Activated B cell treated with CpG ODN at 0.5 μM for 24 hours (primary cell): Measurements from ENCODE around the gene TBR1. TPM values are rescaled to one million over a fixed set of nuclear protein-coding genes. Genes with fewer than 3 reads are reported as not detected.

Experiments
- ATAC-seq: fragments of 200-7000 bp; cut with Tn5 transposase; one replicate; pipeline ENCODE4 v1.10.0; 2021; ENCODE audit warnings: low read depth, mild to moderate bottlenecking, moderate library complexity
- CTCF ChIA-PET: fragments of 350-600 bp; sonication (Branson Sonifier 250); formaldehyde crosslinking; loops from one replicate; lab custom pipeline; 2021; ENCODE audit warnings: antibody characterized with exemption; lab: Charles Lee
- POLR2A ChIA-PET: fragments of 350-600 bp; sonication (Branson Sonifier 250); formaldehyde crosslinking; loops from one replicate; lab custom pipeline; 2021; ENCODE audit warnings: antibody characterized with exemption; lab: Charles Lee
- DNase-seq: peaks from one replicate; pipeline ENCODE4 v3.0.0; 2022
- H3K27ac Mint-ChIP-seq: one replicate; pipeline ENCODE4 v1.8.0; 2020; ENCODE audit warnings: mixed read lengths
- H3K27me3 Mint-ChIP-seq: one replicate; pipeline ENCODE4 v1.8.0; 2021; ENCODE audit warnings: mixed read lengths
- H3K36me3 Mint-ChIP-seq: one replicate; pipeline ENCODE4 v1.8.0; 2021; ENCODE audit warnings: low read depth, mixed read lengths
- H3K4me1 Mint-ChIP-seq: one replicate; pipeline ENCODE4 v1.8.0; 2021; ENCODE audit warnings: mixed read lengths
- H3K4me3 Mint-ChIP-seq: one replicate; pipeline ENCODE4 v1.8.0; 2020; ENCODE audit warnings: mild to moderate bottlenecking, mixed read lengths
- H3K9me3 Mint-ChIP-seq: one replicate; pipeline ENCODE4 v1.8.0; 2020; ENCODE audit warnings: mixed read lengths
- intact Hi-C: fragments of 100-400 bp; cut with micrococcal nuclease; formaldehyde crosslinking; loops from one replicate; pipeline ENCODE4 v1.15.1; 2024
- total RNA-seq: library from RNA; stranded (reverse); gene quantifications from 2 replicates; pipeline ENCODE4 v1.2.3, GENCODE V29; 2022
- TF ChIP-seq, protein P1 (sequence below): fragments of 200-600 bp; IDR thresholded peaks from one replicate; pipeline ENCODE4 v1.8.0; 2022; ENCODE audit warnings: antibody characterized with exemption, mild to moderate bottlenecking

The TBR1 gene
- total RNA-seq, 1 donor from 2014 or later = 0.02 TPM

GRCh38 chr2:161438598-161438997, 22.5 kb downstream of the TBR1 start:
- POLR2A ChIA-PET = no interaction called here
- DNase-seq (no peak), ATAC-seq (no peak)
- H3K4me3 Mint-ChIP-seq = no peak overlapping the region
- H3K9me3 Mint-ChIP-seq = peaks cover 4% of the 10 kb centered on the region
- intact Hi-C loops = no loop called here
- no peaks in the 10 kb centered on the region for H3K4me1 Mint-ChIP-seq
- H3K27me3 Mint-ChIP-seq = peaks cover 34% of the 10 kb centered on the region
- CTCF ChIA-PET = no interaction called here
- no peak overlapping the region for H3K27ac Mint-ChIP-seq
- no peaks in the 10 kb centered on the region for H3K36me3 Mint-ChIP-seq
- TF ChIP-seq, protein P1, sequence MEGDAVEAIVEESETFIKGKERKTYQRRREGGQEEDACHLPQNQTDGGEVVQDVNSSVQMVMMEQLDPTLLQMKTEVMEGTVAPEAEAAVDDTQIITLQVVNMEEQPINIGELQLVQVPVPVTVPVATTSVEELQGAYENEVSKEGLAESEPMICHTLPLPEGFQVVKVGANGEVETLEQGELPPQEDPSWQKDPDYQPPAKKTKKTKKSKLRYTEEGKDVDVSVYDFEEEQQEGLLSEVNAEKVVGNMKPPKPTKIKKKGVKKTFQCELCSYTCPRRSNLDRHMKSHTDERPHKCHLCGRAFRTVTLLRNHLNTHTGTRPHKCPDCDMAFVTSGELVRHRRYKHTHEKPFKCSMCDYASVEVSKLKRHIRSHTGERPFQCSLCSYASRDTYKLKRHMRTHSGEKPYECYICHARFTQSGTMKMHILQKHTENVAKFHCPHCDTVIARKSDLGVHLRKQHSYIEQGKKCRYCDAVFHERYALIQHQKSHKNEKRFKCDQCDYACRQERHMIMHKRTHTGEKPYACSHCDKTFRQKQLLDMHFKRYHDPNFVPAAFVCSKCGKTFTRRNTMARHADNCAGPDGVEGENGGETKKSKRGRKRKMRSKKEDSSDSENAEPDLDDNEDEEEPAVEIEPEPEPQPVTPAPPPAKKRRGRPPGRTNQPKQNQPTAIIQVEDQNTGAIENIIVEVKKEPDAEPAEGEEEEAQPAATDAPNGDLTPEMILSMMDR = no peak

GRCh38 chr2:161445097-161445496, 29.0 kb downstream of the TBR1 start:
- no peaks in the 10 kb centered on the region for H3K4me1 Mint-ChIP-seq
- DNase-seq = no peak
- peaks cover 16% of the 10 kb centered on the region for H3K27me3 Mint-ChIP-seq
- CTCF ChIA-PET = no interaction called here
- H3K9me3 Mint-ChIP-seq = no peaks in the 10 kb centered on the region
- TF ChIP-seq, protein P1 = no peak
- H3K27ac Mint-ChIP-seq = no peak overlapping the region
- no peak overlapping the region for H3K4me3 Mint-ChIP-seq
- no peak for ATAC-seq
- POLR2A ChIA-PET = no interaction called here
- no peaks in the 10 kb centered on the region for H3K36me3 Mint-ChIP-seq
- intact Hi-C loops = no loop called here

DNA sequence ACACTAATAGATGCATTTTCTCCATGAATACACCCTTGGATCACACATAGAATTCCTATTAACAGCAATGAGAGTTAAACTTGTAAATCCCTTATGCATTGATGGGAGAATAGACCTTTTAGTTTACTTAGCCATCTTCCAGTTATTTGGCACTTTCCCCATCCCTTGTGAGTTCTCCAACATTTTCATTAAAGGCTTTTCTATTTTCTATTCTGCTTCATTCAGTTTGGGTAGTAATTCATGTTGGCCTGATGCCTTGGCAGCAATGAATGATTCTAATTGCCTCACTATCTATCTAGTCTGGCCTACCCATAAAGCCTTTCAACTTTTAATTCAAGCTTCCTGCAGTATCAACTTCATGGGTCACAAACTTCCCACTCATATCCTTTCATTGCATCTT, 32.3 kb downstream of the TBR1 start:
- Mint-ChIP-seq H3K27me3 (peaks cover 5% of the 10 kb centered on the region), H3K27ac (no peak overlapping the region), H3K36me3 (no peaks in the 10 kb centered on the region), H3K4me1 (no peaks in the 10 kb centered on the region), H3K9me3 (no peaks in the 10 kb centered on the region), H3K4me3 (no peak overlapping the region)
- ATAC-seq (no peak), DNase-seq (no peak)
- intact Hi-C loops = no loop called here
- TF ChIP-seq, protein P1 = no peak
- CTCF ChIA-PET = no interaction called here
- POLR2A ChIA-PET = no interaction called here

DNA sequence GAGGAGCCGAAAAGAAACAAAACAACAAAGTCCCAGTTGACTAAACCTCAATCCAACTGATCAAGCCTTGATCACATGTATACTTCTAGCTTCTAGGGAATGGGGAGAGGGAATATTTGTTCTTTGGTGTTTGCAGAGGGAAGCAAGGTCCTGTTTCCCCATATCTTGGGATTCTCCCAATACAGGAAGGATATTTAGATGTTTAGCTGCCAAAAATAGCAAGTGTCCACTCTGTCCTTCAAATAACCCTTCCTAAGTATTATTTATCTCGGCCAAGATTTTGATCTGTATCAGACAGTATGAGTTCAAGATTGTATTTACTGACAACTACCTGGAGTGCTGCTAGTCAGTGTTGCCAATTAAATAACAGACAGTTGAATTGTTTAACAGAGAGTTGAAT, 55.5 kb downstream of the TBR1 start:
- Mint-ChIP-seq H3K4me3 (no peak overlapping the region), H3K36me3 (no peaks in the 10 kb centered on the region), H3K4me1 (no peaks in the 10 kb centered on the region), H3K9me3 (no peaks in the 10 kb centered on the region), H3K27me3 (peaks cover 2% of the 10 kb centered on the region), H3K27ac (no peak overlapping the region)
- no peak for ATAC-seq
- DNase-seq = no peak
- intact Hi-C loops = no loop called here
- TF ChIP-seq, protein P1 = no peak
- ChIA-PET CTCF (no interaction called here), POLR2A (no interaction called here)

GRCh38 chr2:161474920-161475319, 58.8 kb downstream of the TBR1 start:
- ChIA-PET POLR2A (no interaction called here), CTCF (no interaction called here)
- ATAC-seq (no peak), DNase-seq (no peak)
- no peaks in the 10 kb centered on the region for H3K36me3 Mint-ChIP-seq
- intact Hi-C loops = no loop called here
- no peak overlapping the region for H3K27ac Mint-ChIP-seq
- no peak overlapping the region for H3K4me3 Mint-ChIP-seq
- no peaks in the 10 kb centered on the region for H3K4me1 Mint-ChIP-seq
- TF ChIP-seq, protein P1 = no peak
- no peaks in the 10 kb centered on the region for H3K27me3 Mint-ChIP-seq
- H3K9me3 Mint-ChIP-seq = no peaks in the 10 kb centered on the region

Other genes with a start within 250 kb of the TBR1 start
- gene PSMD14, start 107.9 kb upstream of the TBR1 start, total RNA-seq = 55.0 and 55.1 TPM in 2 replicates
- gene SLC4A10, start 208.1 kb downstream of the TBR1 start, total RNA-seq = 0.07 TPM in 1 of 2 replicates, not detected in the other